GM23248 (cell line): Measurements from ENCODE around the gene PERCC1. TPM values are rescaled to one million over a fixed set of nuclear protein-coding genes. Genes with fewer than 3 reads are reported as not detected.

Source experiments
- DNase-seq: peaks from one replicate; pipeline ENCODE4 v3.0.0-alpha.2; 2015
- H2AFZ ChIP-seq: fragments of 200-600 bp; sonication (generic); 2 replicates; pipeline ENCODE4 v1.6.1; 2016; ENCODE audit warnings: antibody characterized with exemption
- H3F3A ChIP-seq: fragments of 200-600 bp; sonication (generic); 2 replicates; pipeline ENCODE4 v1.6.1; 2016; ENCODE audit warnings: mild to moderate bottlenecking, antibody characterized with exemption, mixed run types; ENCODE audit not compliant: insufficient read depth
- H3K27ac ChIP-seq: fragments of 200-600 bp; sonication (generic); 2 replicates; pipeline ENCODE4 v1.5.1; 2016; ENCODE audit warnings: mild to moderate bottlenecking
- H3K27me3 ChIP-seq: fragments of 200-600 bp; sonication (generic); replicated peaks from 2 replicates; pipeline ENCODE4 v1.6.1; 2016; ENCODE audit warnings: mild to moderate bottlenecking; ENCODE audit not compliant: insufficient read depth
- H3K36me3 ChIP-seq: fragments of 200-600 bp; sonication (generic); 2 replicates; pipeline ENCODE4 v1.6.1; 2016; ENCODE audit warnings: low read depth, mild to moderate bottlenecking
- H3K4me1 ChIP-seq: fragments of 200-600 bp; sonication (generic); 2 replicates; pipeline ENCODE4 v1.6.1; 2016; ENCODE audit warnings: mild to moderate bottlenecking; ENCODE audit not compliant: insufficient read depth
- H3K4me2 ChIP-seq: fragments of 200-600 bp; sonication (generic); one replicate; pipeline ENCODE4 v1.6.1; 2016; ENCODE audit warnings: mild to moderate bottlenecking; ENCODE audit not compliant: unreplicated experiment
- H3K4me3 ChIP-seq: fragments of 200-600 bp; sonication (generic); 2 replicates; pipeline ENCODE4 v1.5.1; 2016; ENCODE audit warnings: mild to moderate bottlenecking
- H3K79me2 ChIP-seq: fragments of 200-600 bp; sonication (generic); 2 replicates; pipeline ENCODE4 v1.6.1; 2016; ENCODE audit warnings: mild to moderate bottlenecking; ENCODE audit not compliant: insufficient read depth
- H3K9ac ChIP-seq: fragments of 200-600 bp; sonication (generic); 2 replicates; pipeline ENCODE4 v1.6.1; 2016; ENCODE audit warnings: mild to moderate bottlenecking
- H3K9me2 ChIP-seq: fragments of 200-600 bp; sonication (generic); 2 replicates; pipeline ENCODE4 v1.6.1; 2016; ENCODE audit warnings: mixed run types, mild to moderate bottlenecking, moderate library complexity; ENCODE audit not compliant: insufficient read depth
- H3K9me3 ChIP-seq: fragments of 200-600 bp; sonication (generic); one replicate; pipeline ENCODE4 v1.6.1; 2017; ENCODE audit warnings: low read depth
- H4K20me1 ChIP-seq: fragments of 200-600 bp; sonication (generic); 2 replicates; pipeline ENCODE4 v1.6.0; 2016; ENCODE audit not compliant: insufficient read depth
- EZH2 ChIP-seq: fragments of 200-600 bp; sonication (generic); IDR thresholded peaks from 2 replicates; pipeline ENCODE4 v1.6.1; 2018; ENCODE audit warnings: antibody characterized with exemption, mild to moderate bottlenecking; ENCODE audit not compliant: insufficient read depth, poor library complexity, severe bottlenecking
- EZH2phosphoT487 ChIP-seq: fragments of 200-600 bp; sonication (generic); IDR thresholded peaks from 2 replicates; pipeline ENCODE4 v1.6.1; 2018; ENCODE audit warnings: antibody characterized with exemption, moderate library complexity, mild to moderate bottlenecking, low read depth; ENCODE audit not compliant: insufficient read depth
- WGBS, 2 experiments: methylation state at CpG; one replicate each; pipeline ENCODE4 v1.1.6; 2015 to 2017; ENCODE audit warnings: low lambda C conversion rate in 2 of 2, low coverage in 1 of 2; ENCODE audit errors: missing lambda C conversion rate in 2 of 2; 5-methylcytosine and 5-hydroxymethylcytosine counted together
- in situ Hi-C: fragments of 300-500 bp; cut with MboI; formaldehyde crosslinking; loops from 2 replicates; pipeline ENCODE4 v1.15.0; 2020
- polyA plus RNA-seq: library from polyadenylated mRNA; unstranded; fragments of >200 nt; fragmentation: Nextera tagmentation; extraction: Ambion mirVana; gene quantifications from 2 replicates; pipeline ENCODE4 v1.2.1, GENCODE V29; 2016
- total RNA-seq: library from RNA; depleted of rRNA; stranded (reverse); fragments of >200 nt; shearing (Covaris generic); gene quantifications from 2 replicates; pipeline ENCODE4 v1.2.3, GENCODE V29; 2014

PERCC1 gene
- total and polyA plus RNA-seq, 2 experiments from 2014 or later, result not detected

- Histone ChIP-seq H3K9ac (no peak overlapping the region), H3K27ac (no peak overlapping the region), H3F3A (no peaks in the 10 kb centered on the region), H3K36me3 (no peaks in the 10 kb centered on the region), H3K9me2 (no peaks in the 10 kb centered on the region), H3K4me1 (no peaks in the 10 kb centered on the region), H3K27me3 (no peaks in the 10 kb centered on the region), H2AFZ (no peak overlapping the region), H3K79me2 (no peaks in the 10 kb centered on the region), H3K4me2 (no peak overlapping the region), H3K9me3 (no peaks in the 10 kb centered on the region), H3K4me3 (no peak overlapping the region), H4K20me1 (no peaks in the 10 kb centered on the region)
- no peak for DNase-seq
- 81 to 83% methylated on average over 40 to 53 of the region's 53 CpGs for WGBS, 2 experiments
- in situ Hi-C loops, result no loop called here
- TF ChIP-seq EZH2 (no peak), EZH2phosphoT487 (no peak)
Observed at GRCh38 chr16:1427473-1428461, 3.1 kb upstream of the PERCC1 start.

- H2AFZ ChIP-seq, result no peak overlapping the region
- no peak for TF ChIP-seq EZH2
- TF ChIP-seq EZH2phosphoT487, result no peak
Observed at GRCh38 chr16:1428511-1428910, 2.4 kb upstream of the PERCC1 start.

GRCh38 chr16:1429012-1429411 is 1.9 kb upstream of the PERCC1 start:
- WGBS, 2 experiments, result 62 to 74% methylated on average over 10 to 11 of the region's 11 CpGs
- Histone ChIP-seq H4K20me1 (no peaks in the 10 kb centered on the region), H3K9ac (no peak overlapping the region), H3K9me3 (no peaks in the 10 kb centered on the region), H3K4me3 (no peak overlapping the region), H3K27me3 (no peaks in the 10 kb centered on the region), H3K4me2 (no peak overlapping the region), H3F3A (no peaks in the 10 kb centered on the region), H3K27ac (no peak overlapping the region), H2AFZ (no peak overlapping the region), H3K9me2 (no peaks in the 10 kb centered on the region), H3K4me1 (no peaks in the 10 kb centered on the region), H3K79me2 (no peaks in the 10 kb centered on the region), H3K36me3 (no peaks in the 10 kb centered on the region)
- TF ChIP-seq EZH2phosphoT487 (no peak), EZH2 (no peak)
- no peak for DNase-seq
- in situ Hi-C loops, result no loop called here

More at GRCh38 chr16:1428511-1428910, 2.4 kb upstream of the PERCC1 start:
- DNase-seq, result peak; percentile 40
- H3K9me2 ChIP-seq, result no peaks in the 10 kb centered on the region
- no peaks in the 10 kb centered on the region for H4K20me1 ChIP-seq
- H3K9me3 ChIP-seq, result no peaks in the 10 kb centered on the region
- no peaks in the 10 kb centered on the region for H3K27me3 ChIP-seq
- WGBS, 2 experiments, result 22 to 28% methylated on average over 18 to 21 of the region's 21 CpGs
- no peak overlapping the region for H3K4me3 ChIP-seq
- H3K9ac ChIP-seq, result no peak overlapping the region
- H3F3A ChIP-seq, result no peaks in the 10 kb centered on the region
- no peak overlapping the region for H3K4me2 ChIP-seq
- H3K79me2 ChIP-seq, result no peaks in the 10 kb centered on the region
- H3K27ac ChIP-seq, result no peak overlapping the region
- in situ Hi-C loops, result no loop called here
- no peaks in the 10 kb centered on the region for H3K36me3 ChIP-seq
- no peaks in the 10 kb centered on the region for H3K4me1 ChIP-seq

- H3K27ac ChIP-seq, result no peak overlapping the region
- no peak overlapping the region for H3K4me3 ChIP-seq
- H3F3A ChIP-seq, result no peaks in the 10 kb centered on the region
- TF ChIP-seq EZH2phosphoT487 (no peak), EZH2 (no peak)
- H3K27me3 ChIP-seq, result no peaks in the 10 kb centered on the region
- H3K36me3 ChIP-seq, result no peaks in the 10 kb centered on the region
- no peak overlapping the region for H2AFZ ChIP-seq
- DNase-seq, result no peak
- no peaks in the 10 kb centered on the region for H3K9me3 ChIP-seq
- no peaks in the 10 kb centered on the region for H3K4me1 ChIP-seq
- H4K20me1 ChIP-seq, result no peaks in the 10 kb centered on the region
- H3K4me2 ChIP-seq, result no peak overlapping the region
- no peak overlapping the region for H3K9ac ChIP-seq
- no peaks in the 10 kb centered on the region for H3K9me2 ChIP-seq
- in situ Hi-C loops, result no loop called here
- 82 to 83% methylated on average over 11 to 13 of the region's 13 CpGs for WGBS, 2 experiments
- no peaks in the 10 kb centered on the region for H3K79me2 ChIP-seq
Observed at GRCh38 chr16:1429631-1430030, 1.2 kb upstream of the PERCC1 start.
